ENCODE results near the gene MEX3A. TPM values are rescaled to one million over a fixed set of nuclear protein-coding genes. Genes with fewer than 3 reads are reported as not detected.

The MEX3A gene
- total and polyA plus RNA-seq, 10 of the 15 experiments (the other 5 are each of a cell fraction or from before 2014, with no cell fraction given): 0.11 to 5.1 (median 1.7) TPM

- Histone ChIP-seq H2AFZ (ENCODE audit: control insufficient read depth, low read depth, low read length) (no peak overlapping the region), H4K20me1 (ENCODE audit: control insufficient read depth, insufficient read depth) (no peaks in the 10 kb centered on the region), H3K79me2 (ENCODE audit: control insufficient read depth, insufficient read depth, low read length) (no peaks in the 10 kb centered on the region), H3K4me3 (no peak overlapping the region), H3K9me3 (replicated peaks; ENCODE audit: control insufficient read depth, insufficient read depth, low read length) (no peaks in the 10 kb centered on the region), H3K27me3 (replicated peaks in 1 of 2; ENCODE audit: control insufficient read depth in 2 of 2, insufficient read depth in 2 of 2, low read length in 1 of 2) (peaks cover 0 to 2% of the 10 kb centered on the region in 2 experiments; a peak in 1 of 4 replicates), H3K27ac (ENCODE audit: control insufficient read depth, insufficient read depth) (no peak overlapping the region), H3K4me1 (ENCODE audit: control insufficient read depth, insufficient read depth, low read length) (no peaks in the 10 kb centered on the region), H3K4me2 (ENCODE audit: control insufficient read depth, insufficient read depth) (no peak overlapping the region), H3K36me3 (ENCODE audit: control insufficient read depth in 2 of 2, insufficient read depth in 2 of 2, low read length in 1 of 2) (no peaks in the 10 kb centered on the region), H3K9ac (ENCODE audit: control insufficient read depth, insufficient read depth, low read length) (no peak overlapping the region)
- SMC1A ChIA-PET (ENCODE audit: uncharacterized antibody, unreplicated experiment): interaction anchor here (0.7 to 3.4 kb wide), 3 partner anchors 13 to 45 kb away, joined by 3 to 13 read pairs (median 3); no protein-coding TSS in a partner anchor
- RAD21 ChIA-PET (ENCODE audit: unreplicated experiment): interaction anchor here (1.1 to 2.0 kb wide), 4 partner anchors 10 to 141 kb away, joined by 3 to 8 read pairs (median 4); no protein-coding TSS in a partner anchor
- FAIRE-seq: no peak
- CTCF ChIA-PET: interaction anchor here (0.6 to 3.1 kb wide), 6 partner anchors 11 to 94 kb away, joined by 3 to 13 read pairs (median 3); partner anchors contain the start of gene UBQLN4
- no peak for DNase-seq (ENCODE audit: low read depth, low spot score)
- no peak for TF ChIP-seq IRF5 (IDR thresholded peaks at IDR 0.05; ENCODE audit: borderline replicate concordance)
- TF ChIP-seq RELA (IDR thresholded peaks at IDR 0.05; ENCODE audit: borderline replicate concordance, partially characterized antibody): no peak
- TF ChIP-seq, protein P1, sequence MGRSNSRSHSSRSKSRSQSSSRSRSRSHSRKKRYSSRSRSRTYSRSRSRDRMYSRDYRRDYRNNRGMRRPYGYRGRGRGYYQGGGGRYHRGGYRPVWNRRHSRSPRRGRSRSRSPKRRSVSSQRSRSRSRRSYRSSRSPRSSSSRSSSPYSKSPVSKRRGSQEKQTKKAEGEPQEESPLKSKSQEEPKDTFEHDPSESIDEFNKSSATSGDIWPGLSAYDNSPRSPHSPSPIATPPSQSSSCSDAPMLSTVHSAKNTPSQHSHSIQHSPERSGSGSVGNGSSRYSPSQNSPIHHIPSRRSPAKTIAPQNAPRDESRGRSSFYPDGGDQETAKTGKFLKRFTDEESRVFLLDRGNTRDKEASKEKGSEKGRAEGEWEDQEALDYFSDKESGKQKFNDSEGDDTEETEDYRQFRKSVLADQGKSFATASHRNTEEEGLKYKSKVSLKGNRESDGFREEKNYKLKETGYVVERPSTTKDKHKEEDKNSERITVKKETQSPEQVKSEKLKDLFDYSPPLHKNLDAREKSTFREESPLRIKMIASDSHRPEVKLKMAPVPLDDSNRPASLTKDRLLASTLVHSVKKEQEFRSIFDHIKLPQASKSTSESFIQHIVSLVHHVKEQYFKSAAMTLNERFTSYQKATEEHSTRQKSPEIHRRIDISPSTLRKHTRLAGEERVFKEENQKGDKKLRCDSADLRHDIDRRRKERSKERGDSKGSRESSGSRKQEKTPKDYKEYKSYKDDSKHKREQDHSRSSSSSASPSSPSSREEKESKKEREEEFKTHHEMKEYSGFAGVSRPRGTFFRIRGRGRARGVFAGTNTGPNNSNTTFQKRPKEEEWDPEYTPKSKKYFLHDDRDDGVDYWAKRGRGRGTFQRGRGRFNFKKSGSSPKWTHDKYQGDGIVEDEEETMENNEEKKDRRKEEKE (IDR thresholded peaks at IDR 0.05): no peak
- no peak for TF ChIP-seq RBBP5 (conservative IDR thresholded peaks at IDR 0.05)
- no peak for TF ChIP-seq ESRRA (IDR thresholded peaks at IDR 0.05; ENCODE audit: low read length)
- TF ChIP-seq ZNF207 (IDR thresholded peaks at IDR 0.05; ENCODE audit: borderline replicate concordance): no peak
- no peak for TF ChIP-seq NKRF (conservative IDR thresholded peaks at IDR 0.05)
- ATAC-seq: no peak
- intact Hi-C loops (cut with micrococcal nuclease; ENCODE audit: unreplicated experiment) (no loop called here), in situ Hi-C loops (cut with MboI) (no loop called here)
- POLR2A ChIA-PET: interaction anchor here (1.0 to 1.2 kb wide), 2 partner anchors 13 to 144 kb away, joined by 3 to 5 read pairs; no protein-coding TSS in a partner anchor
- no TSS peak for BruUV-seq (replicated peaks)
- 44% methylated on average over 7 of the region's 7 CpGs for WGBS (ENCODE audit: insufficient coverage, insufficient replicate concordance, low lambda C conversion rate, missing lambda C conversion rate)
Observed at GRCh38 chr1:156083800-156084790, 1.8 kb upstream of the MEX3A start.

Measured in GM12878 (cell line).